HG02763 (cell line): ENCODE measurements around the gene CMIP.
"Not testable (repeated sequence)": the region's sequence is repeated elsewhere in the genome, so short reads cannot be mapped to it uniquely, and the experiment has no call there.

Source experiments
- ATAC-seq: cut with Tn5 transposase; IDR thresholded peaks from one replicate; pipeline ENCODE4 v1.9.1; 2021; ENCODE audit warnings: mild to moderate bottlenecking, moderate library complexity; ENCODE audit not compliant: unreplicated experiment

Gene CMIP

DNA sequence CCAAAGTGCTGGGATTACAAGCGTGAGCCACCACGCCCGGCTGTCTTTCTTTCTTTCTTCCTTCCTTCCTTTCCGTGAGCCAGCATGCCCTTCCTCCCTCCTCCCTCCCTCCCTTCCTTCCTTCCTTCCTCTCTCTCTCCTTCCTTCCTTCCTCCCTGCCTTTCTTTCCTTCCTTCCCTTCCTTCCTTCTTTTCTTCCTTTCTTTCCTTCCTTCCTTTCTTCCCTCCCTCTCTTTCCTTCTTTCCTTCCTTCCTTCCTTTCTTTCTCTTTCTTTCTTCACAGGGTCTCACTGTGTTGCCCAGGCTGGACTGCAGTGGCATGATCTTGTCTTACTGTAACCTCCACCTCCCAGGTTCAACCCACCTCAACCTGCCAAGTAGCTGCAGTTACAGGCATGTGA lies 283.8 kb downstream of the CMIP start:
- ATAC-seq, result no peak

DNA sequence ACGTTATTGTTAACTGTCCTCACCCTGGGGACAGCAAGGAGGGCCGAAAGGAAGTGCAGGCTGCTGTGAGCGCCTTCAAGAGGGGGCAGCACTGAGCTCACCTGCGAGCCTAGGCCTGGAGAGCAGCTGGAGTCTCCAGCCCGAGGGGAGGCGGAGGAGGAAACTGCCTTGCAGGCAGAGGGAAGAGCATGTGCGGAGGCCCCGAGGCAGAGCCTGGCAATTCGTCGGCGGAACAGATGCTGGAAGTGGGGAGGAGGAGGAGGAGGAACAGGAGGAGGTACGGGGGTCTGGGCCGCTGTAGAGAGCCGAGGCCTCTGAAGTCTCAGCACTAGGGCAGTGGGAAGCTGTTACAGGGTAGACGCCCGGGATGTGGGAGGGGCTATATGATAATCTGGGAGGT lies 284.8 kb downstream of the CMIP start:
- ATAC-seq, result no peak

DNA sequence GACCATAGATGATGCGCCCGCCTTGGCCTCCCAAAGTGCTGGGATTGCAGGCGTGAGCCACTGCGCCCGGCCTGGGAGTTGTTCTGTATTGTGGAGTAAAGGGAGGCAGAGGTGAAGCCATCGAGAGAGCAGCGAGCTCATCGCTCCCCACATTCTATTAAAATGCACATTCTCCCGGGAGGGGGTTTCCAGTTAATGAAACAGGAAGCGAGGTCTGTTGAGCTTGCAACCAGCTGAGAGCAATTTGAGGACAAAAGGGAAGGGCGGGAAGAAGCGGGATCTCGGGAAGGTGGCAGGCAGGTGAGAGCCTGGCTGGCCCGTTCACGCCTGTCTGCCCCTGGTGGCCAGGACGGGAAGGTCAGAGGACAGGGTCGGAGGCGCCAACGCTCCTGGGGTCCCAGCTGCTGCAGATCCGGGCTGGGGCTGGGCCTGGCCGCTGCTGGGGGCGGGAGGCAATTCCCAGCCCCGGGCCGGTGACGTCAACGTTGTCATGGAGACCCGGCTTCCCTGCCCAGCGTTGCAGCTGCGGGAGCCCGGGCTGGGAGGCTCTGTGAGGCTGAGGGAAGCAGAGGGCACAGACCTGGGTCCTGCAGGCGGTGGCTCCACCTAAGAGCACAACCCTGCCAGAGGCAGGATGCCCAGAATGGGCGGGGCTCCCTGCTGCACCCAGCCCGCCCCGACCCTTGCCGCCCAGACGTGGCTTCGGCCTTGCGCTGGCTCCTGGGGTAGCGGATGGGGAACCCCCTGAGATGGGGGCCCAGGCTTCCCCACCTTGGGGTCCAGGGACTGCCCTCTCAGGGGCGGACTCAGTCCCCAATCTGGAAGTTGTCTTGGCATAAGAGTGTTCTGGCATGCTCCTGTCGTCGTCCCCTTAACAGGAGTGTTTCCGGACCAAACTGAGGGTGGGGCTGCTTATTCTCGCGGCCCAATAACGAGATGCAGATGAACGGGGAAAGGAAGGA lies 285.8 kb downstream of the CMIP start:
- peak; percentile 69 for ATAC-seq

DNA sequence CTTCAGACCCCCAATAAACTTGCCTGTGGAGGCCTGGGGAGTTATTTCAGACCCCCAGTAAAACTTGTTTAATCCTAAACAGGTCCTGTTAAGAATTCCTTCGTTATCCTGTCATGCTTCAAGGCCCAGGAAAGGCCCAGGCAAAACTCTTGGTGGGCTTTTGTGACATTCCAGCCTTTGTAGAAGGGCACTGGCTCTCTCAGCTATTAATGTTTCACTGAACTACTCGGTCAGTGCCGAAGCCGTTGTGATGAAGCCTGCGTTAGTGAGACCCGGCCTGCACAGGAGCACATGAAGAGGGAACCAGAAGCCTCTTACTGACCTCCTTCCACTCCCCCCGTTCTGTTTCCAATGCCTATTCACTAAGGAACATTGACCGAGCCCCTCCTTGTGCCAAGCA lies 287.0 kb downstream of the CMIP start:
- no peak for ATAC-seq

DNA sequence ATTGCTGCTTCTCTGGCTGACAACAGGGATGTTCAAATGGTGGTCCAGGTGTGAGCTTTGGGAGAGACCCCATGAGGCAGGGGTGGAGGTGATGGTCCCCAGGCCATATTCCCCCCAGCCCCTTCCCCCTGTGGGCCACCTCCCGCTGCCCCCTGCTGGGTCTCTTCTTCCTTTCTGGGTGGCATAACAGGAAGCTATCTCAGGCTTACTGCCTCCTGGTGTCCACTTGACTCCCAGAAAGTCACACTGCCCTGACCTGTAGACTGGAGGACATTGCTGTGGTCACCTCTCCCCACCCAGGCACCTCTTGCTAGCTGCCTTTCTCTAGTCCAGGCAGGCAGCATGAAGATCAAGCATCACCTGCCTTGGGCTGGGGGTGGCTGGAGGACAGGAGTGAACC lies 288.1 kb downstream of the CMIP start:
- no peak for ATAC-seq

DNA sequence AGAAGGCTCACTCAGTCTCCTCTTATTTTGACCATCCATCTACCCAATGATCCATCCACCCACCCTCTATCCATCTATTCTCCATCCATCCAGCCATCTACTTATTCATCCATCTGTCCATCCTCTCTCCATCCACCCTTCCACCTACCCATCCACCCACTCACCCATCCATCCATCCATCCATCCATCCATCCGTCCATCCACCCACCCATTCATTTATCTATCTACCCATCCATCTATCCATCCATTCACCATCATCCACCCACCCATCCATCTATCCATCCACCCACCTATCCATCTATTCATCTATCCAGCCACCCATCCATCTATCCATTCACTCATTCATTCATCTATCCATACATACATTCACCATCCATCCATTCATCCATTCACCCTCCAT lies 288.7 kb downstream of the CMIP start:
- no peak for ATAC-seq

DNA sequence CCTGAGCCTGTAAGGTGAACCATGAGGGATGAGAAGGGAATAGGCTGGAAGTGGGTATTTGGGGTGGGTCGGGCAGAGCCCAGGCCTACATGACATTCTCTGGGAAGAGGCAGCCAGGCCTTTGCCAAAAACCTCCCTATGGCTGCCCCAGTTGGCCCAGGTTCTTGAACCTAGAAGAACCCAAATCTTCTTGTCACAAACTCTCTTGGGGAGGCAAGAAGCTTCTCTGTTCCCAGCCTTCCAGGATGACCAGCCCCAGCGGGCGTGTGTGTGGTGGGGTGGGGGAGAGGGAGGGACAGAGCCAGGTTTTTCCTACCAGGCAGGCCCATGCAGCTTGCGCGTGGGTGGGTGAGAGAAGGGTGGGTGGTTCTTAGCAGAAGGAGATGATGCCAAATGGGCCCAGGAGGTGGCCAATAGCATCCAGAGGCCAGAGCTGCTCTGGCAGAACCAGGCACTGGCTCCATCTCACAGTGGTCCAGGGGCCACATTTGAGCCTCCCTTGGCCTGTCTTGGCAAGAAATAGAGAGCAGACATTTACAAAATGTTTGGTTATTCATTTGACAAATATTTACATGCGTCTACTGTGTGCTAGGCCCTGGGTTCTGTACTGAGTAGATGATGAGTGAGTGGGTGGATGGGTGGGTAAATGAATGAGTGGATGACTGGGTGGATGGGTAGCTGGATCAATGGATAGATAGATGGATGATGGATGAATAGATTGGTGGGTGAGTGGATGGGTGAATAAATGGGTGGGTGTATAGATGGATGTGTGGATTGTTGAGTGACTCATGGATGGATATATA lies 290.2 kb downstream of the CMIP start:
- no peak for ATAC-seq

DNA sequence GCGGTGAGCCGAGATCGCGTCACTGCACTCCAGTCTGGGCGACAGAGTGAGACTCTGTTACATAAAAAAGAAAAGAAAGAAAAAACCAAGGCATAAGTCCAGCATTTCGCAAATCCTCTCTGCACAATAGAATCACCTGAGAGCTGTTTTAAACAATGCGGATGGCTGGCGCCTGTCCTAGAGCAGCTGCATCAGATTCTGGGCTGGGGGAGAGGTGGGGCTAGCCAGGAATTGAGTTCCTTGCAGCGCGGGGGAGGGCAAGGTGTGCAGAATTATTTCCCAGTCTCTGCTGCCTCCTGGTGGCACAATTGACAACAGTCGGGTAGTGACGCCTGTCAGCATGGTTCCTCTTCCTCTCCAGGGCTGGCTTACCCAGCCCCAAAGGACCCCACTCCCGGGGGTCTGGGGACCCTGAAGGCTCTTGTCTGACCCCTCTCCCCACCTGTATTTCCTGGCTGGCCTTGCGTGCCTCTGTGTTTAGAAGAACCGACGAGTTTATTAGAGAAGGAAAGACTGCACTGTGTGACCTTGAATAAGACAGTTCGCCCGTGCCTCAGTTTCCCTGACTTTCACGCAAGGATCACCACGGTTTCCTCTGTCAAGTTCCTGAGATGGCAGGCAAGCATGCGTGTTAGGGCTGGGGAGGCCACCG lies 293.4 kb downstream of the CMIP start:
- peak; percentile 57 for ATAC-seq

DNA sequence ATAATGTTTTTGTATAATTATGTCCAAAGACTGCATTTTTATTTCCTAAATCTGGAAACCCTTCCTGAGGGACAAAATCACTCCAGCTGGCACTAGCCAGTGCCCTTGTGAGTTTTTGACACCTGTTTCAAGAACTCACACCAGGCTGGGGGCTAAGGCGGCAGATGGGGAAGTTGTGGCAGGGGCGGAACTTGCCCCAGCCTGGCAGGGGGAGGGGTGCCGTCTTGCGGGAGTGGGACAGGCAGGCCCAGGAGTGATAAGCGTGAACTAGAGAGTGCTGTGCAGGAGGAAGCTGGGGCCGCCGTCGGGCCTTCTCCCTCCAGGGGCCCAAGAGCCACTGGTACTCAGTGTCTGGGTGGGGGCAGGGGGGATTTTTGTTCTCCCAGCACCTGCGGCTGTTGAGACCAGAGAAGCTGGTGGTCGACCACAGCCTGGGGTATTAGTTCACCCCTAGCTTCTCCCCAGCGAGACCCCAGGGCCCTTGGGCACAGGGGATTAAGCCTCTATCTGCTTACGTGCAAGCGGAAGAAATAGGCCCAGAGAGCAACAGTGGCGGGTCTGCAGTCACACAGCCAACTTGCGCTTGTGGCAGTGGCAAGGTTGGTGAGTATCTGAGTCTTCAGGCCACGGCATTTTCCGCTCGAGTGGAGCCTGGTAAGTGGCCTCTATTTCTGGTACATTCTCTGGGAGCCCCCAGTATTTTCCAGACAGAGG lies 294.3 kb downstream of the CMIP start:
- ATAC-seq, result no peak

DNA sequence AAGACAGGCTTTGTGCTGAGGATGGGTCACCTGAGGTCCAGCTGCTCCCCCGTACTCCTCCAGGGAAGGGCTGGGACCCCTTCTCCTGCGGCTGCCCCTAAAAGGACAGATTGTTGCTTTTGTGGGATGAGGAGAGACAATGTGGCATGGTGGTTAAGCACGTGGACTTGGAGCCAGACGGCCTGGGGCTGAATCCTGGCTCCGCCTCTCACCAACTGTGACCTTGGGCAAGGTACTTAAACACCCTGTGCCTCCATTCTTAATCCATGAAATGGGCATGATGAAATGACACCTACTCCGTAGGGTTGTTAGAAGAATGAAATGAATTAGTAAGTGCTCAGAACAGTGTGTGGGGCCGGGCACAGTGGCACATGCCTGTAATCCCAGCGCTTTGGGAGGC lies 294.9 kb downstream of the CMIP start:
- no peak for ATAC-seq

DNA sequence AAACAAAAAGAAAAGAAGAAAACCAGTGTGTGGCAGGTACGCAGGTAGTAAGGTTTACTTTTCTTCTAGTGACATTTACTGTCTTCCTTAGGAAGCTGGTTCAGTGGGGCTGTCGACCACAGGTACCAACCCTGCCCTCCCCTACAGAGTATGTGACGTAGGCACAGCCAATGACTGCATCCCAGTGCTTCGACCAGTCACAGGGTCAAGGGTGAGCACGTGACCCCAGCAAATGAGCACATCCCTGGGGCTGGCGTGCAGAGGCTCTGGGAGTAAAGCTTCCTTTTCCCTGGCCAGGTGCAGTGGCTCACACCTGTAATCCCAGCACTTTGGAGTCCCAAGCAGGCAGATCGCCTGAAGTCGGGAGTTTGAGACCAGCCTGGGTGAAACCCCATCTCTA lies 295.6 kb downstream of the CMIP start:
- peak; percentile 54 for ATAC-seq

DNA sequence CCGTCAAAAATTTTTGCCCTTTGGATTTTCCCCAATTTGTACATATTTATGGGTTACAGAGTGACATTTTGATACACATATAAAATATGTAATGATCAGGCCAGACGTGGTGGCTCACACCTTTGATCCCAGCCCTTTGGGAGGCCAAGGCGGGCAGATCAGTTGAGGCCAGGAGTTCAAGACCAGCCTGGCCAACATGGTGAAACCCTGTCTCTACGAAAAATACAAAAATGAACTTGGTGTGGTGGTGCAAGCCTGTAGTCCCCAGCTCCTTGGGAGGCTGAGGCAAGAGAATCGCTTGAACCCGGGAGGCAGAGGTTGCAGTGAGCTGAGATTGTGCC lies 296.8 kb downstream of the CMIP start:
- ATAC-seq, result not testable (repeated sequence)

DNA sequence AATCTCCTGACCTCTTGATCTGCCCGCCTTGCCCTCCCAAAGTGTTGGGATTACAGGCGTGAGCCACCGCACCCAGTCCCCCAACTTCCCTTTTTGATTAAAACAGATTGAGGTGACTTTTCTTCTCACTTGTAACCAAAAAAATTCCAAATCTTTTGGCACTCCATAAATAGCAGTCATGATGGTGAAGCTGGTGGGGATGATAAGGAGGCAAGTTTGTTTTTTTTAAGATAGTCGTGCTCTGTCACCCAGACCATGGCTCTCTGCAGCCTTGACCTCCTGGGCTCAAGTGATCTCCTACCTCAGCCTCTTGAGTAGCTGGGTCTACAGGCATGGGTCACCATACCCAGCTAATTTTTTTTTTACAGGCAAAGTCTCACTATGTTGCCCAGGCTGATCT lies 299.8 kb downstream of the CMIP start:
- ATAC-seq, result no peak

DNA sequence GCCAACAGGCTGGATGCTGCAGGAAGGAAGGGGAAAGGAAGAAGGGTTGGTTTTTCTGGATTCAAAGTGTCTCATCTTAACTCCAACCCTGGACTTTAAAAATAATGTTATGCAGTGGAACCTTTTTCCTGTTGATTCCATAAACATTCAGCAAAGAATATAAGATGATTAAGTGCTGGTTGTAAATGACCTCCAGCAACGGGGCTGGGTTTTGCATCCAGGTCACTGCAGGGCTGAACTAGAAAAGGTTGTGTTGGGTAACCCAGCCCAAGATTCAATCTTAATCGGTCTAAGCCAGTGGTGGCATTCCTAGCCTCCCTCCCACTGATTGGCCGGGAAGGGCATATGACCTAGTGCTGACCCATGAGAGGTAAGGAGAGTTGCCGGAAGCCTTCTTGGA lies 300.3 kb downstream of the CMIP start:
- no peak for ATAC-seq

DNA sequence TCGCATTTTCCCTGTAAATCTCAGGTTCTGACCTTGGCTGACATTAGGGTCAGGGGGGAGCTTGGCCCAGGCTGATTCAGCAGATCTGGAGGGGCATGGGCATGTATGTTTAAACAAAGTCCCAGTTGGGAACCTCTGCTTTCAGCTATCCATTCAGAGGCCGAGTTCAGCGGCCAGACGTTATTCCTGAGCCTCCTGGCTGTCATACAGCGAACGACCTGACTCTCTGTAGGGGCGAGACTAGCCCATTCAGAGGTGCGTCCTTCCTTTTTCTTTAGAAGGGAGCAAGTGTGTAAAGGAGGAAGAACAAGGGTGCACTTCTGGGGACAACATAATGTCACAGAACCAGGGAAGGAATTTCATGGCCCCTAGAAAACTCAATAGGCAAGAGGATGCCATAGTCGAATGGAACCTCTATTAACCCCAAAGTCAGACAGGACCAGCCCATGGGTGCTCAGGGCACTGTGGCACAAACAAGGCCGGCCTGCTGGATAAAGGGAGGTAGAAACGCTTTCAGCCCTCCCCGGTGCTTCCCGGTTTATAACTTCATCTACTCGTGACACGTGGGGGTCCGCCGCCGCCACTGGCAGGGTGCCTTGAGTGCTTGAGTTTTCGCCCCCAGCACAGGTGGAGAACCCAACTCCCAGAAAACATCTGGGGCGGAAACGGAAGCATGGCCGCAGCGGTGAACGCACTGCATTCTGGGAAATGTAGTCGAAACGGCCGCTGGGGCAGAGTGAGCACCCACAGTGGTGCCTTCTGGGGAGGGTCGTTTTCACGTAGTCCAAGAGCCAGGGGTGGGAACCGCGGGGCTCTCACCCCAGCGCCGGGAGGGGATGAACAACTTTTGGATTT lies 301.3 kb downstream of the CMIP start:
- ATAC-seq, result peak; percentile 71

DNA sequence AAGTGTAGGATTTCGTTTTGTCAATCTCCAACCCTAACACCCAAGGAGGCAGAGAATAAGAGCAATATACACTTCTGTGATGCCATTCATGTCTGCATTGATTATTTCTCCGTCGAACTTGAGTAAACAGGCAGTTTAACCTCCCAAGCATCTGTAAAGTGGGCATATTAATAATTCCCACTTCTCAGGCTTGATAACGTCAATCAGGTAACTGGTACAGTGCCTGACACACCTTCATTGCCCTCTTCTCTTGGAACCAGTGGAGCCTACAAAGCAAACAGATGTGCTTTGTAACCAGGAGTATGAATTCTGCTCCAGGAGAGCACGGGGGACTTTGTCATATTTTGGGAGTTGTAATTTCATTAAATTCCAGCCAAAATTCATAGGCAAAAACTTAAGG lies 302.0 kb downstream of the CMIP start:
- ATAC-seq, result no peak

DNA sequence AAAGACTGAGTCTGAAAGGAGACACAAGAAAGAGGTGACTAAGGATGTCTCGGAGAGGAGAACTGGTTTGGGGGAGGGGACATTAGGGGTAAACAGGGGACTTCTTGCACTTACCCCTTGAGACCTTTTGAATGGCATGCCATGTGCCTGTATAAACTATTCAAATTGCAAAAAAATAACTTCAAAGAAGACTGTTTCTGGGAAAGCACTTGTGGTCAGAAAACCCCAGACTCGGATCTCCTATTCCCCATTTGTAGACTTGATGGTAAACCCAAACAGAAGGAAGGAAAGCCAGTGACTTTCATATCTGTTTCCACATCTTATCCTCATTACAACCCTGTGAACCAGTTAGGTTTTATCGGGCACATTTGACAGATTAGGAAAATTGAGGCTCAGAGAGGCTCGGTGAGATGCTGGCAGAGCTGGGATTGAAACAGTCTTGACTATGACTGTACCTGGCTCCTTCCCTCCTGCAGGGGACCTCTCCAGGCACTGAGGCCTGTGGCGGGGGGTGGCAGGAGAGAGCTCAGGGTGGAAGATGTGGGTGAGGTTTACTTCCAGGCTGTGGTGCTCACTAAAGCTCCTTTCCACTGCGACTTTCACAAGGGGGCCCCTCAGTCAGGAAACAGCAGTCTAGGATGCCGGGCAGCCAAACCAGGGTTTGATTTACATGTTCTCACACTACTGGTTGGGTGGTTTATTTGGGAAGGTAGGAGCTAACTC lies 304.0 kb downstream of the CMIP start:
- no peak for ATAC-seq

DNA sequence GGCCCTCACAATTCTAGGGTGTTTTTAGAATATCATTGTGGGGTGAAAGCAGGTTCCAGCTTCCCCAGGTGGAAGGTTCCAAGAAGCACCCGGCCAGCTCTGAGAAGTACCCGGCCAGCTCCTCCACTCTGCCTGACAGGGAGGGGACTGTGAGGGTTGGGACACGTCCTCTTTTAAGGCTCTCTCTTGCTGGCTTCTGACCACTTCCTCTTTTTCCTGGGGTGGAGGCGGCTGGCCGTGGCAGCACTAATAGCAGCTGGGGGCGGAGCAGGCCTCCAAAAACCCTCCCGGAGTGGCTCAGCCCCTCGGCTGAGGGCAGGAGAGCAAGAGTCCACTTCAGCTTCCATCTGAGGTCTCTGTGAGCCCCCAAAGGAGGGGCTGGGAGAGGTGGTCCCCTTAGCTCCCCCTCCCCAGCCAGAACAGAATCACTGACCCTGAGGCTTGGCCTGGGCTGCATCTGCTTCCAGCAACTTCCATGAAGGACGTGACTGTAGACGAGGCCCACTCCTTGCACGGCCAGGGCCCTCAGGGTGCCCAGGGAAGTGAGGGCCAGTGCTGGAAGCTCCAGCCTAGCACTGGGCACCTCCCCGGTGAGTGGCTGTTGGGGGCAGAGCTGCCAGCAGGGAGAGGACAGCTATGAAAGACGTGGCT lies 307.7 kb downstream of the CMIP start:
- ATAC-seq, result peak; percentile 84

DNA sequence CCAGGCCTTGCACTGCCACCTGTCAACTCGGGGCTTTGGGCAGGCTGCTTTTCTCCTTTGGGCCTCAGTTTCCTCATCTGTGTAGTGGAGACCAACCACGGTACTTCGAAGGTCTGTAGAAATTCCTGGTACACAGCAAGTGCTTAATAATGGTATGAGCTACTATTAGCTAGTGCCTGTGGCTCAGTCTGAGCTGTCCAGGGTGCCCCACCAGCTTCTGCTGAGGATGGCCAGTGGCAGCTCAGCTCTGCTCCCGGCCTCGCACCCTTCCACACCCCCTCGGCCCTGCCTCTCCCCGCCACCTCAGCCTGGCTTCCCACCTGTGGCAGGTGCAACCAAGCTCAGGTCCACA lies 308.2 kb downstream of the CMIP start:
- no peak for ATAC-seq
